Spleen (tissue), 11 donors: ENCODE data around the gene ILKAP. TPM values are rescaled to one million over a fixed set of nuclear protein-coding genes. Genes with fewer than 3 reads are reported as not detected.

Source experiments
- DNase-seq: peaks from one replicate; pipeline ENCODE4 v3.0.0-alpha.2; 2020
- H3K27ac ChIP-seq, 8 donors: fragments of 200-600 bp; sonication (generic) in 7 of 8; 1 replicate in 4 of 8; 2 replicates in 4 of 8; pipeline versions ENCODE4 v1.5.0 to v1.8.0; 2016 to 2021; ENCODE audit warnings: inconsistent platforms in 4 of 8, mild to moderate bottlenecking in 4 of 8, moderate library complexity in 1 of 8
- H3K27me3 ChIP-seq, 7 donors: fragments of 200-600 bp; sonication (generic) in 6 of 7; replicated peaks in 1 of 7; 1 replicate in 4 of 7; 2 replicates in 3 of 7; pipeline versions ENCODE4 v1.5.0 to v1.8.0; 2016 to 2021; ENCODE audit warnings: inconsistent platforms in 3 of 7, mild to moderate bottlenecking in 1 of 7
- H3K36me3 ChIP-seq, 6 donors: fragments of 200-600 bp; sonication (generic) in 5 of 6; 1 replicate in 4 of 6; 2 replicates in 2 of 6; pipeline versions ENCODE4 v1.5.0 to v1.8.0; 2016 to 2021; ENCODE audit warnings: inconsistent platforms in 2 of 6
- H3K4me1 ChIP-seq, 6 donors: fragments of 200-600 bp; sonication (generic) in 5 of 6; 1 replicate in 3 of 6; 2 replicates in 3 of 6; pipeline versions ENCODE4 v1.5.0 to v1.8.0; 2016 to 2021; ENCODE audit warnings: inconsistent platforms in 3 of 6
- H3K4me3 ChIP-seq, 8 donors: fragments of 200-600 bp; sonication (generic) in 7 of 8; 1 replicate in 4 of 8; 2 replicates in 4 of 8; pipeline versions ENCODE4 v1.5.0 to v1.8.0; 2016 to 2021; ENCODE audit warnings: inconsistent platforms in 4 of 8, mild to moderate bottlenecking in 4 of 8, moderate library complexity in 2 of 8
- H3K9me3 ChIP-seq, 8 donors: fragments of 200-600 bp; sonication (generic) in 7 of 8; 1 replicate in 4 of 8; 2 replicates in 4 of 8; pipeline versions ENCODE4 v1.5.0 to v1.8.0; 2016 to 2021; ENCODE audit warnings: inconsistent platforms in 4 of 8
- POLR2A ChIP-seq, 3 donors: fragments of 450-650 bp; IDR thresholded peaks; one replicate each; pipeline ENCODE4 v1.5.1; 2017; ENCODE audit warnings: antibody characterized with exemption in 3 of 3, mild to moderate bottlenecking in 1 of 3
- POLR2AphosphoS5 ChIP-seq, 3 donors: sonication (generic); formaldehyde crosslinking; IDR thresholded peaks; one replicate each; pipeline ENCODE4 v1.5.1; 2017; ENCODE audit warnings: antibody characterized with exemption in 3 of 3
- WGBS, 5 donors: extraction: QIAGEN DNeasy Blood & Tissue Kit in 3 of 5; methylation state at CpG; one replicate each; pipeline versions ENCODE4 v1.1.5 to v1.1.7; 2013 to 2018; 5-methylcytosine and 5-hydroxymethylcytosine counted together
- intact Hi-C: fragments of 100-400 bp; cut with DNase I; formaldehyde crosslinking; loops from one replicate; pipeline ENCODE4 v1.15.0; 2023; ENCODE audit warnings: low total_unique reads
- polyA plus RNA-seq, 3 donors: library from polyadenylated mRNA; stranded (reverse); fragments of 200-250 nt; gene quantifications; one replicate each; pipeline ENCODE4 v1.2.1, GENCODE V29; 2013
- total RNA-seq, 7 donors: library from RNA; depleted of rRNA in 3 of 7; stranded (reverse); fragments of >200 nt in 3 of 7; fragmentation: NEBNext Ultra II Directional in 4 of 7; extraction: Animal tissue kit (Norgen Biotek cat#: 25700) in 4 of 7; gene quantifications; one replicate each; pipeline versions ENCODE4 v1.1.0 to v1.2.1, GENCODE V29; 2016 to 2021
- TF ChIP-seq, protein P1 (sequence below), 11 experiments: fragments of 200-600 bp in 7 of 11; fragments of 450-650 bp in 4 of 11; sonication (generic) in 4 of 11; IDR thresholded peaks in 8 of 11; conservative IDR thresholded peaks in 3 of 11; 1 replicate in 7 of 11; 2 replicates in 4 of 11; pipeline versions ENCODE4 v1.4.0 to v1.8.0; 2016 to 2021; ENCODE audit warnings: antibody characterized with exemption in 11 of 11, inconsistent platforms in 4 of 11, mild to moderate bottlenecking in 1 of 11
- donor health status: healthy with polysubstance abuse.
- donor health status: DM: no; HTN: no; CAD: no; lungs with moderate emphysema.
- donor health status: DM: no; HTN: no; CAD: no.
- donor health status: Bipolar disorder and iron deficiency.
- donor health status: healthy.
- donor health status: DM: no; HTN: no; CAD: no.
- donor health status: DM: yes; HTN: yes; CAD: no.

The ILKAP gene
- total and polyA plus RNA-seq, 10 donors: 39.7 to 64.5 (median 50.1) TPM

DNA sequence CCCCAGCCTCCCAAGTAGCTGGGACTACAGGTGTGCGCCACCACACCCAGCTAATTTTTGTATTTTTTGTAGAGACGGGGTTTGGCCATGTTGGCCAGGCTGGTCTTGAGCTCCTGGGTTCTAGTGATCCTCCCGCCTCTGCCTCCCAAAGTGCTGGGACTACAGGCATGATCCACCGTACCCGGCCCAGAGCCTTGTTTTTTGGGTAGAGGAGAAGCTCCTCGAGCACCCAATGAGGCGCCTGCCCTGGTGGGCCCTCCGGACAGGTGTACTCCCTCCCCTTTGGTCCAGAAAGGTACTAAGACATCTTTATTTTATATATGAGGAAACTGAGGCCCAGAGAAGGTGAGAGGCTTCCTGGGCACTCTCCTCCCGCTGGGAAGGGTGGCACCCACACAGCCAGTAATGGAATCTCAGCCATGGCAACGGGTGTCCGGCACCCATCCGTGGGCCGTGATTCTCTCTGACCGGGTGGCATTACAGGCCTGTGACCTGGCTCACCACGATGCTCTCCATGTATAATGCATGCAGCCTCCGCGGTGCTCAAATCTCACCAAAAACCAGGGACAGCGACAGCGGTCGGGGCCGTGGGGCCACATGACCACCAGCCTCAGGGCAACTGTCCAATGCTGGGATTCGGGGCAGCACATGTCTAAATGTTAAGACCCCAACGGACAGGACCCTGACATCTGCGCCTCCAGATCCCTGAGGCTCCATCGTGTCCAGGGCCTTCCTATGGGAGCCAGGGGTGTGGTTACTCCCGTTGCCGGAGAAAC, 81.8 kb downstream of the ILKAP start:
- Histone ChIP-seq H3K27me3 (peaks cover 0 to 26% (median 0%) of the 10 kb centered on the region in 7 donors), H3K4me3 (no peak overlapping the region), H3K27ac (no peak overlapping the region), H3K9me3 (no peaks in the 10 kb centered on the region), H3K36me3 (no peaks in the 10 kb centered on the region), H3K4me1 (peaks cover 0 to 10% (median 0%) of the 10 kb centered on the region in 6 donors)
- DNase-seq: peak; percentile 50
- WGBS, 5 donors: 82 to 93% (median 91%) methylated on average over 19 to 27 of the region's 27 CpGs
- TF ChIP-seq, protein P1, sequence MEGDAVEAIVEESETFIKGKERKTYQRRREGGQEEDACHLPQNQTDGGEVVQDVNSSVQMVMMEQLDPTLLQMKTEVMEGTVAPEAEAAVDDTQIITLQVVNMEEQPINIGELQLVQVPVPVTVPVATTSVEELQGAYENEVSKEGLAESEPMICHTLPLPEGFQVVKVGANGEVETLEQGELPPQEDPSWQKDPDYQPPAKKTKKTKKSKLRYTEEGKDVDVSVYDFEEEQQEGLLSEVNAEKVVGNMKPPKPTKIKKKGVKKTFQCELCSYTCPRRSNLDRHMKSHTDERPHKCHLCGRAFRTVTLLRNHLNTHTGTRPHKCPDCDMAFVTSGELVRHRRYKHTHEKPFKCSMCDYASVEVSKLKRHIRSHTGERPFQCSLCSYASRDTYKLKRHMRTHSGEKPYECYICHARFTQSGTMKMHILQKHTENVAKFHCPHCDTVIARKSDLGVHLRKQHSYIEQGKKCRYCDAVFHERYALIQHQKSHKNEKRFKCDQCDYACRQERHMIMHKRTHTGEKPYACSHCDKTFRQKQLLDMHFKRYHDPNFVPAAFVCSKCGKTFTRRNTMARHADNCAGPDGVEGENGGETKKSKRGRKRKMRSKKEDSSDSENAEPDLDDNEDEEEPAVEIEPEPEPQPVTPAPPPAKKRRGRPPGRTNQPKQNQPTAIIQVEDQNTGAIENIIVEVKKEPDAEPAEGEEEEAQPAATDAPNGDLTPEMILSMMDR (IDR thresholded peaks at IDR 0.05 in 8 of 11, conservative IDR thresholded peaks at IDR 0.05 in 3 of 11): no peak
- no peak for TF ChIP-seq POLR2AphosphoS5 (IDR thresholded peaks at IDR 0.05)
- TF ChIP-seq POLR2A (IDR thresholded peaks at IDR 0.05): no peak
- intact Hi-C loops: no loop called here

DNA sequence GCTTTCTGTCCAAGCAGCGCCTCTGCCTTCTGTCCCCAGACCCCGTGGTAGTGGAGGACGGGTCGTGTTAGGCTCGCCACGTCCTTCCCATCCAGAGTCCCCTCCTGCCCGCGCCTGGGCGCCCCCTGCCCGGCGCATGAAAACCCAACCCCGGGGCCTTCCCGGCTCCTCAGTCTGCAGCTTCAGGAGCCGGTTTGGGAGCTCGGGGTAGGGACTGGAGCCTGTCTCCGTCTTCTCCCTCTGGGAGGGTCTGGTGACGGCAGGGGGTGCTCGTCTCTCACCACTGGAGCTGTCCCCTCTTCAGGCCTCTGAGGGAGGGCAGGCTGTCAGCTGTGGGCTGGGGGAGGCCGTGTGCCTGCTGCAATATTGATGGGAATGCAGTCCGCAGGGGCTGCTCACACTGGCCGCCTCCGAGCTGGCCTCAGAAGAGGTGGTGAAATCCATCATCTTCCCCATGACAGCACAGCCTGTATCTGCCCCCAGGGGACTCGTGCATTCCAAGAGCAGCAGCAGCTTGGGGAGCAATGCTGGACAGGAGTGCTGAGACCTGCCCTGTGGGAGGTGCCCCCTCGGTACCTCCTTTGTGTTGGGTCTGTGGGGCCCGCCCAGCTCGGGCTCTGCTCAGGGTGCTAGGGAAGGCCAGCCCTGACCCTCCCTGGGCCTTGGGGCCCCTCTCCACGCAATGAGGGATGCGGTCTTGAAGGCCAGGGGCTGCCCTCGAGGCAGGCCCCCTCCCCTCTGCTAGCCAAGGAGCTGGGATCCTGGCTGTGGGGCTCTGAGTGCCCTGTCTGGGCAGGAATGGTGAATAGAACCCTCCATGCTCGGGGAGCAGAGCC, 82.8 kb downstream of the ILKAP start:
- no peak overlapping the region for H3K4me3 ChIP-seq
- 54 to 64% (median 57%) methylated on average over 19 to 30 of the region's 30 CpGs for WGBS, 5 donors
- H3K27me3 ChIP-seq: peaks cover 0 to 32% (median 0%) of the 10 kb centered on the region in 7 donors
- H3K4me1 ChIP-seq: peaks cover 0 to 10% (median 0%) of the 10 kb centered on the region in 6 donors
- peak; percentile 65 for DNase-seq
- H3K9me3 ChIP-seq: no peaks in the 10 kb centered on the region
- intact Hi-C loops: no loop called here
- no peak overlapping the region for H3K27ac ChIP-seq
- H3K36me3 ChIP-seq: no peaks in the 10 kb centered on the region
- no peak for TF ChIP-seq POLR2A (IDR thresholded peaks at IDR 0.05)
- TF ChIP-seq, protein P1 (IDR thresholded peaks at IDR 0.05 in 8 of 11, conservative IDR thresholded peaks at IDR 0.05 in 3 of 11): no peak
- no peak for TF ChIP-seq POLR2AphosphoS5 (IDR thresholded peaks at IDR 0.05)

Other genes with a start within 250 kb of the ILKAP start
- gene UBE2F, start 236.7 kb downstream of the ILKAP start, total RNA-seq: 10 to 100 TPM; 32.1 to 73.9 (median 48.9) TPM
- 10 to 100 TPM; 34.3 to 49.3 (median 46.0) TPM for gene UBE2F, start 236.7 kb downstream of the ILKAP start, polyA plus RNA-seq
- gene SCLY, start 142.7 kb downstream of the ILKAP start, total RNA-seq: 10 to 100 TPM; 13.5 to 22.7 (median 17.5) TPM
- 1 to 10 TPM; 5.8 to 10.0 (median 6.7) TPM for gene SCLY, start 142.7 kb downstream of the ILKAP start, polyA plus RNA-seq
- gene ESPNL, start 103.4 kb downstream of the ILKAP start, total RNA-seq: 1 to 10 TPM in 4 of 7 donors, under 1 TPM in 3; 0.65 to 5.1 (median 1.5) TPM
- gene ESPNL, start 103.4 kb downstream of the ILKAP start, polyA plus RNA-seq: 1 to 10 TPM; 1.3 to 6.2 (median 3.8) TPM
- under 1 TPM in 5 of 7 donors, not detected in 2; 0.15 to 0.85 (median 0.23) TPM for gene KLHL30, start 65.0 kb downstream of the ILKAP start, total RNA-seq
- under 1 TPM; 0.09 to 0.29 (median 0.22) TPM for gene KLHL30, start 65.0 kb downstream of the ILKAP start, polyA plus RNA-seq
- 10 to 100 TPM in 1 of 7 donors, 1 to 10 TPM in 5, under 1 TPM in 1; 0.49 to 11.0 (median 2.4) TPM for gene ERFE, start 44.7 kb downstream of the ILKAP start, total RNA-seq
- gene ERFE, start 44.7 kb downstream of the ILKAP start, polyA plus RNA-seq: under 1 TPM; 0.06 to 0.63 (median 0.16) TPM
- gene HES6, start 36.3 kb upstream of the ILKAP start, total RNA-seq: 10 to 100 TPM in 3 of 7 donors, 1 to 10 TPM in 4; 3.9 to 22.7 (median 8.1) TPM
- gene HES6, start 36.3 kb upstream of the ILKAP start, polyA plus RNA-seq: 10 to 100 TPM in 1 of 3 donors, 1 to 10 TPM in 2; 6.2 to 14.2 (median 8.6) TPM
- gene PER2, start 84.9 kb upstream of the ILKAP start, total RNA-seq: 10 to 100 TPM in 6 of 7 donors, 1 to 10 TPM in 1; 9.7 to 16.2 (median 14.8) TPM
- gene PER2, start 84.9 kb upstream of the ILKAP start, polyA plus RNA-seq: 1 to 10 TPM; 2.0 to 3.7 (median 2.6) TPM
- 10 to 100 TPM in 4 of 7 donors, 1 to 10 TPM in 3; 7.8 to 19.2 (median 10.8) TPM for gene TRAF3IP1, start 116.8 kb upstream of the ILKAP start, total RNA-seq
- gene TRAF3IP1, start 116.8 kb upstream of the ILKAP start, polyA plus RNA-seq: 1 to 10 TPM; 2.6 to 3.7 (median 3.2) TPM
- 10 to 100 TPM; 20.6 to 33.1 (median 24.7) TPM for gene ASB1, start 223.2 kb upstream of the ILKAP start, total RNA-seq
- 10 to 100 TPM; 17.5 to 32.6 (median 28.3) TPM for gene ASB1, start 223.2 kb upstream of the ILKAP start, polyA plus RNA-seq